Activated naive CD4-positive, alpha-beta T cell treated with anti-CD3 and anti-CD28 coated beads, Interleukin-2, amount 10 ng/mL, durations not matched to agents 7 days and 5 days (primary cell): Measurements from ENCODE around the gene STK33.

Experiments used
- CTCF ChIA-PET: fragments of 350-600 bp; sonication (Branson Sonifier 250); formaldehyde crosslinking; loops from one replicate; lab custom pipeline; 2021; ENCODE audit warnings: antibody characterized with exemption; lab: Charles Lee
- DNase-seq: peaks from one replicate; pipeline ENCODE4 v3.0.0-alpha.2; 2020
- H3K27ac Mint-ChIP-seq: one replicate; pipeline ENCODE4 v1.8.0; 2021; ENCODE audit warnings: mild to moderate bottlenecking, moderate library complexity, mixed read lengths
- H3K27me3 Mint-ChIP-seq: one replicate; pipeline ENCODE4 v1.8.0; 2021; ENCODE audit warnings: mild to moderate bottlenecking, mixed read lengths
- H3K36me3 Mint-ChIP-seq: one replicate; pipeline ENCODE4 v1.8.0; 2021; ENCODE audit warnings: mixed read lengths
- H3K4me1 Mint-ChIP-seq: one replicate; pipeline ENCODE4 v1.8.0; 2021; ENCODE audit warnings: mixed read lengths
- H3K4me3 Mint-ChIP-seq: one replicate; pipeline ENCODE4 v1.8.0; 2021; ENCODE audit warnings: mild to moderate bottlenecking, moderate library complexity, mixed read lengths
- H3K9me3 Mint-ChIP-seq: one replicate; pipeline ENCODE4 v1.8.0; 2021; ENCODE audit warnings: mixed read lengths

The STK33 gene

DNA sequence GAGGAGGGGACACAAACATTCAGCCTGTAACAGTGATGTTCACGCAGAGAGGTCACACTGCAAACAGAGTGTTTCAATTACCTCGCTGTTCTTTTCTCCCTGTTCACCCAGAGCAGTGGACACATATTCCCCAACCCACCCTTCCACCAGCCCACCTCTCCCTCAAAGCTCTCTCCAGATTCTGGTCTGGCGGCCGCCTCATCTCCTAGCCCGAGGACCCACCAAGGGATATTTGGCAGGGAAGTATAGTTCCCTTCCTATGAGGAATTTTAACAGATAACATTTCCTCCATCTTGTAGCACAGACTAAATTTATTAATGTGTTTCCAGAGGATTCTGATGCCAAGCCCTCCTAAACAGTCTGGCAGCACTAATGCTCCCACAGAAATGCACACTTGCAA is 219.3 kb downstream of the STK33 start:
- no peak for DNase-seq
- CTCF ChIA-PET = no interaction called here
- no peaks in the 10 kb centered on the region for H3K27me3 Mint-ChIP-seq
- no peaks in the 10 kb centered on the region for H3K9me3 Mint-ChIP-seq
- no peak overlapping the region for H3K4me3 Mint-ChIP-seq
- H3K27ac Mint-ChIP-seq = no peak overlapping the region
- H3K36me3 Mint-ChIP-seq = no peaks in the 10 kb centered on the region
- no peaks in the 10 kb centered on the region for H3K4me1 Mint-ChIP-seq

DNA sequence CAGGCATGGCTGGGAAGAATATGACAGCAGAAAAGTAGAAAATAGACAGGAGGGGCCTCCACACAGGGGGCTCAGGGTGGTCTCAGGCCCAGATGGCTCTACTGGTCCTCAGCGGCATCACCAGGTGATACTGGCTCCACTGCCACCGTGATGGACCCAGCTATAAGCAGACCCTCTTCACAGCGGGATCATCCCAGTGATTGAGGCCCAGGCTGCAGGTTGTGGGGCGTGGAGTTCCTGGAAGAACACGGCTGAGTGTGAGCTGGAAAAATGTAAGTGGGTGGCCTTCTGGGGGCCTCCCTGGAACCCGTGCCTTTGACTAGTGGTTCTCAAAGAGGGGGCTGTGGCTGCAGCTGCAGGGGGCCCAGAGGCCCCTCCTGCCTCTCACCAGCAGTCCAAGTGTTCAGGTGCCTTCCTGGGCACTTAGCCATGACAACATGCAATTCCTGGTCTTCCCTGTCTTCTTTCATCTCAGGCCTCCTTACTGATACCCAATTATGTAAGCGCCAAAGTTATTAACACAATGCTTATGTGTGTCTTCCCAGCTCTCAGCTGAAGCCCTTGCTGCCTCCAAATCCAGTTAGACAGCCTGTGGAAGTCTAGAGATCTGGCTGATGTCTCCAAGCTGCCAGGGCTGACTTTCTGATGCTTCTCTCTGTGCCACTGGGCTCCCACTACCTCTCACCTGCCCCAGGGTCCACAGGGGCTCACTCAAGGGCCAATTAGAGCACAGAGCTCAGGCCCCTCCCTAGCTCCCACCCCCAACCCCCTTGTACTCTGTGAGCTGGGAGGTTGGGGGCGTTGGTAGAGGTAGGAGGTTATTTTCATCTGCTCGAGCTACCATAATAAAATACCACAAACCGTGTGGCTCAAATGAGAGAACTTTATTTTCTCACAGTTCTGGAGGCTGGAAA is 220.3 kb downstream of the STK33 start:
- no peak overlapping the region for H3K27ac Mint-ChIP-seq
- no peaks in the 10 kb centered on the region for H3K4me1 Mint-ChIP-seq
- H3K36me3 Mint-ChIP-seq = no peaks in the 10 kb centered on the region
- H3K4me3 Mint-ChIP-seq = no peak overlapping the region
- no peaks in the 10 kb centered on the region for H3K9me3 Mint-ChIP-seq
- no peaks in the 10 kb centered on the region for H3K27me3 Mint-ChIP-seq
- no peak for DNase-seq
- CTCF ChIA-PET = no interaction called here

DNA sequence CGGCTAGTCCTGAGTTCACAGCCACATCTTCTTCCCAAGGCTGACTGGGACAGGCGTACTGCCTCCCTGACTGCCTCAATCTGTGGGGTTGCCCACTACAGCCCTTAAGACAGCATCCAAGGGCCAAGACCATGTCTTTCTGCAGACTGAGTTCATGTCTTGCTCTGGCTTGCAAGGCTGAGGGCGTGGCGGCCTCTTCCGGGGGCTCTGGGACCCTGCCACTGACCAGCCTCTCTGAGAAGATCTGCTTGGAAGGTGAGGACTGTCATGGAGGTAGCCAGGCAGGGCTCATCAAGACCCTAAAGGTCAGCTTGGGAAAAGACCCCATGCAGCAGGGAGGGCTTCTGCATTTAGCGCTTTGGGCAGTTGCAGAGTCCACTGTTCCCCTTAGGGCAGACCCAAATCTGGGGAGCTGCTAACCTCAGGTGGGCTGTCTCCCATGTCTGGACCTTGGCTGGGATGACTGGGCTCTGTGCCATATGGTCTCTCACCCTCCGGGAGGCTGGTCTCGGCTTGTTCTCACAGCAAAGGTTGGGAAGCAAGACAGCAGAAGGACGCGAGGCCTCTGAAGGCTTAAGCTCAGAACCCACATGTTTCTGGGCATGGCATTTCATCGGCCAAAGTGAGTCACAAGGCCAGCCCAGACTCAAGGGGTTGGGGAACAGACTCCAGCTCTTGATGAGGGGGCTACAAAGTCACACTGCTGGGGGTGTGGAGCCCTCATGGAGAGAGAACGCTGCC is 221.2 kb downstream of the STK33 start:
- Mint-ChIP-seq H3K4me3 (no peak overlapping the region), H3K36me3 (no peaks in the 10 kb centered on the region), H3K27me3 (no peaks in the 10 kb centered on the region), H3K4me1 (no peaks in the 10 kb centered on the region), H3K27ac (no peak overlapping the region), H3K9me3 (no peaks in the 10 kb centered on the region)
- no peak for DNase-seq
- CTCF ChIA-PET = no interaction called here

DNA sequence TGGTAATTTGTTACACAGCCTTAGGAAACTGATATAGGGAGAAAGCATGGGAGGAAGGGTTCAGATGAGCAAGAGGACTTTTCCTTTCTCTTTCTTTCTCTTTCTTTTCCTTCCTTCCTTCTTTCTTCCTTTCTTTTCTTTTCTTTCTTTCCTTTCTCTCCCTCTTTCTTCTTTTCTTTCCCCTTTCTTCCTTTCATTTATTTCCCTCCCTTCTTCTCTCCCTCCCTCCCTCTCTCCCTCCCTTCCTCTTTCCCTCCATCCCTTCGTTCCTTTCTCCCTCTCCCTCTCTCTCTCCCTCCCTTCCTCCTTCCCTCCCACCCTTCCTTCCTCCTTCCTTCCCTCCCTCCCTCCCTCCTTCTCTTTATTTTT is 222.5 kb downstream of the STK33 start:
- H3K36me3 Mint-ChIP-seq = no peaks in the 10 kb centered on the region
- no peaks in the 10 kb centered on the region for H3K27me3 Mint-ChIP-seq
- no peaks in the 10 kb centered on the region for H3K4me1 Mint-ChIP-seq
- CTCF ChIA-PET = no interaction called here
- no peak overlapping the region for H3K27ac Mint-ChIP-seq
- no peaks in the 10 kb centered on the region for H3K9me3 Mint-ChIP-seq
- no peak overlapping the region for H3K4me3 Mint-ChIP-seq
- no peak for DNase-seq

DNA sequence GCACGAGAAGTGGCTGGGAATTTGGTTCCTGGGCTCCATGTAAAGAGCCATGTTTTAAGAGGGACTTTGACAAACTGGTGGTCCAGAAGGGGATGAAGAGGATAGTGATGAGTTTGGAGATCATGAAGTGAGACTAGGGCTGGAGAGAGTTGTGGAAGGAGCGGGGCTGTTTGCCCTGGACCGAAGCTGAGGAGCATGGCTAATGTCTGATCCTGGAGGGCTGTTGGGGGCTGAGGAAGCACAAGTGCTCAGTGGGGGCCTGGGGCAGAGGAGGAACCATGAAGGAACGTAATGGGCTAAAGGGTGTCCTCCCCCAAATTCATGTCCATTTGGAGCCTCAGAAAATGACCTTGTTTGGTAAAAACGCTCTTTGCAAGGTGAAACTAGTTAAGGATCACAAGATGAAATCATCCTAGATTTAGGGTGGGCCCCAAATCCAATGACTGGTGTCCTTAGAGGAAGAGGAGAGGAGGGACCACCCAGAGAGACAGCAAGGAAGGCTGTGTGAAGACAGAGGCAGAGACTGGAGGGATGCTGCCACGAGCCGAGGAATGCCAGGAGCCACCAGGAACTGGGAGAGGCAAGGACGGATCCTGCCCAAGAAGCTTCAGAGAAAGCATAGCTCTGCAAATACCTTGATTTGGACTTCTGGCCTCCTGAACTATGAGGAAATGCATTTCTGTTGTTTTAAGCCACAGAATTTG is 223.1 kb downstream of the STK33 start:
- DNase-seq = no peak
- Mint-ChIP-seq H3K27ac (no peak overlapping the region), H3K4me3 (no peak overlapping the region), H3K27me3 (no peaks in the 10 kb centered on the region), H3K9me3 (no peaks in the 10 kb centered on the region), H3K4me1 (no peaks in the 10 kb centered on the region), H3K36me3 (no peaks in the 10 kb centered on the region)
- CTCF ChIA-PET = no interaction called here

DNA sequence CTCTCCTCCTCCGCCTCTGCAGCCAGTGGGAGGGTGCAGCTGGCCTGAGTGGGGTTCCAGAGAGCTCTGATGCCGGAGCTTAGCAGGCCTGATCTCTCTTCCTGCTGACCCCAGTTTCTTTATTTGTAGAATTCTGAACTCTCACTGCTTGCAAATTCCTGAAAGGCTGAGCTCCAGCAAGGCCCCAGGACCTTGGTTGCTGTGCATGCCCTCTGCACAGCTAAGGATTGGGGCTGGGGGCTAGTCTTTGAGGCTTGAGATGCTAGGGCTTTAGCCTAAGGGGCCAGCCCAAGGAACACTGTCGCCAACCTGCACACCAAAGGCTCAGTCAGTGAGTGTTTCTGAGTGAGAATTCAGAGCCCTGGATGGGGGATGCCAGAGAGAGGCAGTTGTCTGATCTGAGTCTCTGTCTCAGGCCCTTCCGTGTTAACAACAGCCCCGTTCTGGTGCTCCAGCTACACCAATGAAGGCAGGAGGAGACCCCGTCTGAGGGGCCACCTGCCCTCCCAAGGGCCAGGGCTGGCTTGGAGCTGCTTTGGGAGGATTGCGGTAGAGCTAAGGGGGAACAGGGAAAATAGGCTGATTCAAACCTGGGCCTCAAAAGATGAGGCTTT is 224.3 kb downstream of the STK33 start:
- Mint-ChIP-seq H3K36me3 (no peaks in the 10 kb centered on the region), H3K27me3 (no peaks in the 10 kb centered on the region), H3K4me1 (no peaks in the 10 kb centered on the region), H3K9me3 (no peaks in the 10 kb centered on the region), H3K27ac (no peak overlapping the region), H3K4me3 (no peak overlapping the region)
- no peak for DNase-seq
- CTCF ChIA-PET = no interaction called here

DNA sequence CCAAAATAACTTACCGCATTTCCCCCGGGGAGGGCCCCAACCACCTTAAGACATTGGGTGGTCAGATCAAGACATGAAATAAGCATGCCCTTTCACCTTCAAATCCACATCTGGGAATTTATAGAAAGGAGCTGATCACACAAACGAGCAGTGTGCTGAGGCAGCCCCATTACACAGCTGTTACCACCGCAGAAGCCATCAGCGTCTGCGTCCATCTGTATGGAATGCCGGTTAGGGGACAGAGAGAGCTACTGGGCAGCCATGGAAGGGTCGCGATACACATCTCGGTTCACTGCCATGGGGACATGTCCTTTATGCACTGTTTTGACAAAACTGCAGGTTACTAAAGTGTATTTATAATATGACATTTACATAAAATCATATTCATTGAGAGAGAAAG is 225.3 kb downstream of the STK33 start:
- no peaks in the 10 kb centered on the region for H3K27me3 Mint-ChIP-seq
- H3K4me1 Mint-ChIP-seq = no peaks in the 10 kb centered on the region
- no peaks in the 10 kb centered on the region for H3K9me3 Mint-ChIP-seq
- no peak for DNase-seq
- H3K4me3 Mint-ChIP-seq = no peak overlapping the region
- CTCF ChIA-PET = no interaction called here
- no peaks in the 10 kb centered on the region for H3K36me3 Mint-ChIP-seq
- H3K27ac Mint-ChIP-seq = no peak overlapping the region

DNA sequence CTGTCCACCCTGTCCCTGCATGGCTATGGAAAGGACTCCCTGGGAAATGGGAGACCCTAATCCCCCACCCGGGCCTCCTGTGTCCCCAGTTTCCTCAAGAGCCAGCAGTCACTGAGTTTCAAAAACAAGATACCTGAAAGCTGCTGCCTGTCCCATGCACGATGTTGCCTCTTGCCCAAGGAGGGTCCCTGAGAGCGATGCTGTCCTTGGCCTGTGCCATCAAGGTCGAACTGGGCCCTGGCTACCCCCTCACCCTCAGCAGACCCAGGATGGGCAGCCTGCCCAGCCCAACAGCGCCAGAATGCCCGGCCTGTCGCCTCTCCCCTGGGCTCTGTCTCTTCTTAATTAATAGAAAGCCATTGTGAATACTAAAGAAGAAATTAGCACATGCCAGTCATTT is 225.8 kb downstream of the STK33 start:
- H3K9me3 Mint-ChIP-seq = no peaks in the 10 kb centered on the region
- H3K27me3 Mint-ChIP-seq = no peaks in the 10 kb centered on the region
- CTCF ChIA-PET = no interaction called here
- no peak overlapping the region for H3K27ac Mint-ChIP-seq
- no peak for DNase-seq
- H3K4me3 Mint-ChIP-seq = no peak overlapping the region
- no peaks in the 10 kb centered on the region for H3K36me3 Mint-ChIP-seq
- H3K4me1 Mint-ChIP-seq = no peaks in the 10 kb centered on the region

DNA sequence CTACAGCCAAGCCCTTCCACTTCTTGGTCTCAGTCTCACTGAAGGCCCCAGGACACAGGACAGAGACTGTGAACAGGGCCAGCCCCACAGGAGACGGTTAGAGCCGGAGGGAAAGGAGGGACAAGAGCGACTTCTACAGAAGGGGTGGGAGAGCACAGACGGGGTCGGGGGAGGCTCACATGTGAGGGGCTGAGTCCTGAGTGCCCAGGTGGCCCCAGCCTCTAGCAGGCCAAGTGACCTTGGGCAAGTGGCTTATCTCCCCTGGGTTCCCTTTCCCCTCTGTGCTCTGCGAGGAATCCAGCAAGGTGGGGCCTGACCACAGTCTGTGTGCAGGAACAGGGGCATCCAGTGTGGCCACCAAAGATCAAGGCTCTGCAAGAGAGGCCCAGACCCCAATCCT is 227.7 kb downstream of the STK33 start:
- Mint-ChIP-seq H3K4me3 (no peak overlapping the region), H3K27ac (no peak overlapping the region), H3K27me3 (peaks cover 3% of the 10 kb centered on the region), H3K4me1 (no peaks in the 10 kb centered on the region), H3K36me3 (no peaks in the 10 kb centered on the region), H3K9me3 (no peaks in the 10 kb centered on the region)
- no peak for DNase-seq
- CTCF ChIA-PET = no interaction called here

DNA sequence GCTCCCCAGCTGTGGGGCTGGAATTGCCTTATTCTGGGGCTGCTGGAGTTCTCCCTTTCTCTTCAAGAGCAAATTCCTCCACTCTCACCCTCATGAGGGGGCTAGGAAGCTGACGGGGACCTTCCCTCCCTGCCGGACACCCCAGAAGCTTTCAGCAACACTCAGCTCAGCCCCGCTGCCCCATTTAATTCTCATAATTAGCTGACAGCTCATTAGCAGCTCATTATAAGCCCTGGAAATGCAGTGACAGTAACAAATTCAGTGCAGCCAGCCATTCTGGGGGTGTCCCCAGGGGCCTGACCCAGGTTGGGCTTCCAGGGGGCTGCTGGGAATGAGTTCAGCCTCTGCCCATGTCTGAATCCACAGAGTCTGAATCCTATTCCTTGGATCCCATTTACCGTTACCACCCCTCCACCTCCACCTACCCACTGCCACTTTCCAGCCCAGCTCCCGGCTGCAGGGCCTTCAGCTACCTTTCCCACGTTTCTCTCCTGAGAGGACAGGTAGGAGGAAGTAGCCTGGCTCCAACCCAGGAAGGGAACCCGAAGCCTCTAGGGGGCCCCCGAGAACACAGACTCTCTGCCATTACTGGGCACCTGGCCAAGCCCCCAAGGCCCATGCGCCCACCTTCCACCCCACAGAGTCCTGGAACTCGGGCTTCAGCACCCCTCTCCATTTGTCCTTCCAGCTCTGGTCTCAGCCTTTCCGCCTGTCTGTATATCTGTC is 228.6 kb downstream of the STK33 start:
- Mint-ChIP-seq H3K4me1 (no peaks in the 10 kb centered on the region), H3K9me3 (no peaks in the 10 kb centered on the region), H3K4me3 (no peak overlapping the region), H3K27ac (no peak overlapping the region), H3K27me3 (peaks cover 3% of the 10 kb centered on the region), H3K36me3 (no peaks in the 10 kb centered on the region)
- DNase-seq = no peak
- CTCF ChIA-PET = no interaction called here

DNA sequence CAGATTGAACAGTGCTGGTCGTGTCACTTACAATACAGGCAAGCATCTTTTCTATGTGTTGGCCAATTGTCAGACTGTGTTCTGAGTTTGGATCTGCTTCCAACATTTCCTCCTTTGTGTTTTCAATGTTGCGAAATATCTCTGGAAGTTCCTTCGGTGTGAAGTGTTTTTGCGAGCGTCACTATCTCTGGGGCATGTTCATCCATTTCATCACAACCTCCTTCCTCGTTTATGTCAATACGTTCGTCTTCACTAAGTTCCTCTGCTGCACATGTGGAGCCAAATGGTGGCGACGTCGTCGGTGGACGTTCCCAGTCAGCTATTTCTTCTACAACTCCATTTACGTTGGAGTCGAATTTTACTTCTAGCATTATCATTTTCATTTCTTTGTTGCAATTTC is 230.1 kb downstream of the STK33 start:
- no peaks in the 10 kb centered on the region for H3K36me3 Mint-ChIP-seq
- peaks cover 3% of the 10 kb centered on the region for H3K27me3 Mint-ChIP-seq
- CTCF ChIA-PET = no interaction called here
- DNase-seq = no peak
- no peaks in the 10 kb centered on the region for H3K4me1 Mint-ChIP-seq
- no peak overlapping the region for H3K4me3 Mint-ChIP-seq
- H3K27ac Mint-ChIP-seq = no peak overlapping the region
- no peaks in the 10 kb centered on the region for H3K9me3 Mint-ChIP-seq

DNA sequence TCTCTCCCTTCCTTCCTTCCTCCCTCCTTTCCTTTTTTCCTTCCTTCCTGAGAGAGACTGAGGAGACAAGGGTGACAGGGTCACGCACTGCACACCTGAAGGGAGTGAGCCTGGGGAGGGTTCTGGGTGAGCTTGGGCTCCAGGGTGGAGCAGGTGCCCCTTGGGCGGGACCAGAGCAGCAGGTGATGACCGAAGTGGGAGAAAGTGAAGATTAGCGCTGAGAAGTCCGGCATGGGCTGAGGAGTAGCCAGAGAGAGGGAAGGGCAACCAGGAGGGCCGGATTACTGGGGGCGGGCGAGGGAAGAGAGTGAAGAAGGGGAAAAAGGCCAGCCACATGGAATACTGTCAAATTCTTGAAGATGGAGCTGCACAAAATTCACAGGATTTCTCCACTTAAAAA is 231.1 kb downstream of the STK33 start:
- no peak overlapping the region for H3K27ac Mint-ChIP-seq
- no peaks in the 10 kb centered on the region for H3K4me1 Mint-ChIP-seq
- no peaks in the 10 kb centered on the region for H3K36me3 Mint-ChIP-seq
- H3K9me3 Mint-ChIP-seq = no peaks in the 10 kb centered on the region
- no peak overlapping the region for H3K4me3 Mint-ChIP-seq
- no peak for DNase-seq
- peaks cover 3% of the 10 kb centered on the region for H3K27me3 Mint-ChIP-seq
- CTCF ChIA-PET = no interaction called here

DNA sequence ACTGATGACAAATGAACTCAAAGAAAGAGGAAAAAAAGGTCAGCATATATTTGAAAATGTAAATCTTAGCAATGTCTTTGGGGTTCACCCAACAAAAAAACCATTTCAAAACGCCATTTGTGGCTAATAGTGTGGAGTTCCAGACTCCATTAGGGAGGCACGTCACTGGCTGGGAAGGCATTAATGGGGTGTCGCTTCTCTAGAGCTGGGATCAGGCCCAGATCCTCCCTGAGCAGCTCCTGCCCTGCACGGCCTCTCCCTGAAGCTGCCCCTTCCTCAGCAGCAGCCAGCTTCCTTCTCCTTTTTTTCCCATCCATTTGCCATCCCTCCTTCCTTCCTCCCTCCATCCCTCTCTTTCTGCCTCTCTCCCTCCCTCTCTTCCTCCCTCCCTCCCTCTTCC is 231.5 kb downstream of the STK33 start:
- no peak for DNase-seq
- peaks cover 3% of the 10 kb centered on the region for H3K27me3 Mint-ChIP-seq
- H3K9me3 Mint-ChIP-seq = no peaks in the 10 kb centered on the region
- H3K36me3 Mint-ChIP-seq = no peaks in the 10 kb centered on the region
- H3K4me1 Mint-ChIP-seq = no peaks in the 10 kb centered on the region
- H3K27ac Mint-ChIP-seq = no peak overlapping the region
- H3K4me3 Mint-ChIP-seq = no peak overlapping the region
- CTCF ChIA-PET = no interaction called here

DNA sequence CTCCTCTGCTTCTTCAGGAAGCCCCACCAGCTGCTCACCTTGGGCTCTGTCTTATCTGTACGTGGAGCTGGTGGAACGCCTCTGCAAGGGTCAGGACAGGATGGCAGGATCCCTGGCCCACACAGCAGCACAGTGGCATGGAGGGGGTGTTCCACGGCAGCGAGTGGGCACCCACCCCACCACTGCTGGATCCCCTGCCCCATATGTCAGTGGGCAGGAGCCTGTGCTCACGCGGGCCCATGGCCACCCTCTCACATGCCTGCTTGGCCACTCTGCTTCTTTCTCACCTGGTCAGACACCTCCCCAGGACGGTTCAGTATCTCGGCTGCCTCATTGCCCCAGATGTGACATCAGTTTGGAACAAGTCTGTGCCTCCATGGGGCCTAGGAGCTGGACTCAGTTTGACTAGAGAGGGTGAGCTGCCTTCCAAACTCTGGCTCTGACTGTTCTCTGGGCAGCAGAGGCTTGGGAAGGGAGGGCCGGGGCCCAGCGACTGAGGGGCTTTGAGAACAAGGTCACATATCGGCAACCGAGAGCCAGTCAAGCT is 232.3 kb downstream of the STK33 start:
- CTCF ChIA-PET = no interaction called here
- no peaks in the 10 kb centered on the region for H3K4me1 Mint-ChIP-seq
- no peak overlapping the region for H3K27ac Mint-ChIP-seq
- no peak overlapping the region for H3K4me3 Mint-ChIP-seq
- no peaks in the 10 kb centered on the region for H3K9me3 Mint-ChIP-seq
- no peaks in the 10 kb centered on the region for H3K36me3 Mint-ChIP-seq
- DNase-seq = no peak
- peaks cover 3% of the 10 kb centered on the region for H3K27me3 Mint-ChIP-seq
